GM21390 (cell line): ENCODE results near the gene FAM168A.
A peak's percentile ranks its signal among the peaks of the same experiment; 100 is the strongest.

Source experiments
- ATAC-seq: cut with Tn5 transposase; IDR thresholded peaks from one replicate; pipeline ENCODE4 v1.9.1; 2021; ENCODE audit not compliant: unreplicated experiment

Gene FAM168A

GRCh38 chr11:73379189-73379880 lies 218.6 kb downstream of the FAM168A start:
- no peak for ATAC-seq

GRCh38 chr11:73376803-73377629 lies 220.9 kb downstream of the FAM168A start:
- ATAC-seq, result peak; percentile 13

- peak; percentile 78 for ATAC-seq
Observed at GRCh38 chr11:73376160-73376802, 221.6 kb downstream of the FAM168A start, which contains the start of gene RELT. TSS of gene RELT (plus strand) at chr11:73376399. CDS start at chr11:73389137, 12,738 bp downstream.

GRCh38 chr11:73375830-73376159 lies 222.1 kb downstream of the FAM168A start:
- no peak for ATAC-seq

- ATAC-seq, result no peak
Observed at GRCh38 chr11:73374151-73374550, 223.8 kb downstream of the FAM168A start.

- no peak for ATAC-seq
Observed at GRCh38 chr11:73372375-73372993, 225.4 kb downstream of the FAM168A start.

GRCh38 chr11:73367482-73368024 lies 230.4 kb downstream of the FAM168A start:
- no peak for ATAC-seq

GRCh38 chr11:73366953-73367352 lies 231.0 kb downstream of the FAM168A start:
- ATAC-seq, result no peak

- no peak for ATAC-seq
Observed at GRCh38 chr11:73366265-73366610, 231.7 kb downstream of the FAM168A start.

GRCh38 chr11:73365352-73366264 lies 232.3 kb downstream of the FAM168A start:
- no peak for ATAC-seq

GRCh38 chr11:73363147-73363546 lies 234.8 kb downstream of the FAM168A start:
- ATAC-seq, result no peak

- ATAC-seq, result no peak
Observed at GRCh38 chr11:73361953-73362776, 235.7 kb downstream of the FAM168A start.

GRCh38 chr11:73360743-73361369 lies 237.1 kb downstream of the FAM168A start:
- ATAC-seq, result no peak

GRCh38 chr11:73359930-73360742 lies 237.8 kb downstream of the FAM168A start:
- ATAC-seq, result no peak

- no peak for ATAC-seq
Observed at GRCh38 chr11:73359341-73359740, 238.6 kb downstream of the FAM168A start.

- no peak for ATAC-seq
Observed at GRCh38 chr11:73358071-73358470, 239.8 kb downstream of the FAM168A start.

GRCh38 chr11:73356979-73357860 lies 240.7 kb downstream of the FAM168A start:
- no peak for ATAC-seq
